ENCODE data around the gene MRM3. TPM values are rescaled to one million over a fixed set of nuclear protein-coding genes. Genes with fewer than 3 reads are reported as not detected.

The MRM3 gene, protein sequence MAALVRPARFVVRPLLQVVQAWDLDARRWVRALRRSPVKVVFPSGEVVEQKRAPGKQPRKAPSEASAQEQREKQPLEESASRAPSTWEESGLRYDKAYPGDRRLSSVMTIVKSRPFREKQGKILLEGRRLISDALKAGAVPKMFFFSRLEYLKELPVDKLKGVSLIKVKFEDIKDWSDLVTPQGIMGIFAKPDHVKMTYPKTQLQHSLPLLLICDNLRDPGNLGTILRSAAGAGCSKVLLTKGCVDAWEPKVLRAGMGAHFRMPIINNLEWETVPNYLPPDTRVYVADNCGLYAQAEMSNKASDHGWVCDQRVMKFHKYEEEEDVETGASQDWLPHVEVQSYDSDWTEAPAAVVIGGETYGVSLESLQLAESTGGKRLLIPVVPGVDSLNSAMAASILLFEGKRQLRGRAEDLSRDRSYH
- total RNA-seq, result 11.5 and 15.4 TPM in 2 replicates

DNA sequence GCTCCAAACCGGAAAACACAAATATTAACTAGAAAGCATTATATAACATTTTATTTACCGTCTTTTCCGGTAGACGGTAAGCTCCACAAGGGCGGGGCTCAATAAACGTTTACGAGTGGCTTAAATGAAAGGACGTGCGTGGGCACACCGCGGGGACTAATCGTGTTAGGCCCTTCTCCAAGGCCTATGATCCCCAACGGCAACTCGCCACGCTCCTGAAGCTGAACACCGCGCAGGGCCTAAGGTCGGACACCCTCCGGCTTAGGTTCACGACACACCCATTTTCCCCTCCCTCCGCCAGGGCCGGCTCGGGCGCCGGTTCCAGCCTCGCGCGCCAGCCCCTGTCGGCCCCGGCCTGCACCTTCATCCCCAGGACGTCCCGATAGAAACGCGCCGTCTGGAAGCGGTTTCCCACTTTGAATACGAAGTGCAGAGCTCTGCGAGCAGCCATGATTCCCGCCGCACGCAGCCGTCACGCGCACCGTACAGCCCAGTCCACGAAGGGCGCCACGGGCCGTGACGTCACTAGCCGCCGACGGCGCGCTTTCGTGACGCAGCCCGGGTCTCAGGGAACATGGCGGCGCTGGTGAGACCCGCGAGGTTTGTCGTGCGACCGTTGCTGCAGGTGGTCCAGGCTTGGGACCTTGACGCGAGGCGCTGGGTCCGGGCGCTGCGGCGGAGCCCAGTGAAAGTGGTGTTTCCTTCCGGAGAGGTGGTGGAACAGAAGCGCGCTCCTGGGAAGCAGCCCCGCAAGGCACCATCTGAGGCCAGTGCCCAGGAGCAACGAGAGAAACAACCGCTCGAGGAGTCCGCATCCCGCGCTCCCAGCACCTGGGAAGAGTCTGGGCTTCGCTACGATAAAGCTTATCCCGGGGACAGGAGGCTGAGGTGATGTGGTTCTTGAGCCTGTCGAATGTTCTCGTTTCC, at the start of gene MRM3, which contains the start of gene GLOD4:
MRM3 (plus strand) TSS at position 549 of the 927 bp plus-strand sequence; CDS start at position 575, 26 bp downstream.
GLOD4 (minus strand) TSS at position 476 of the 927 bp plus-strand sequence; CDS start at position 451, 25 bp downstream.

DNA sequence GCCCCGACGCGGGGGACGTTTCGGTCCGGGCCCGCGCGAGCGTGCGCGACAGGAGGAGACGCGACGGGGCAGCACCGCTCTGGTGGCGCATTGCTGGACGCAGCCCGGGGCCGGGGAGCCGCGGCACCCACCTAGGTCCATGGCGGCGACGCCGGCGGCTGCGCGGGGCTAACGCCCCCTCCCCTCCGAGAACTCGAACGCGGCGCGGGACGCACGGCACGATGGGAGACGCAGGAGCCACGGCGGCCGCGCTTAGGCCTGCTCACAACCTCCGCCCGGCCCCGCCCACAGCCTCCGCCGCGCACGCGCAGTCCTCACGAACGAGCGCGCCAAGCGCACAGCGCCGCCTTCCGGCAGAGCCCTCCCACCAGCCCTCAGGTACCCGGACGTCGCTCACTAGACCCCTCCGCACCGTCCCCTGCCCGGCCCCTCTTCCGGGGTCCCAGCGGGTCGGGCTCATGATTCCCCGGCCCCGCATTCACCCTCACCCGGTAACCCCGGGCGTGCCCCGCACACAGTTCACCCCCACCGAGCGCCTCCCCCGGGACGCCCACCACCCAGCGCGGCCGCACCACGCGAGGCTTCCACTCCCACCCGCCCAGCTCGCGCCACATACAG, 30.0 kb upstream of the MRM3 start, which contains the start of gene GEMIN4:
GEMIN4 (minus strand) TSS at position 263 of the 618 bp plus-strand sequence; CDS start at position 141, 122 bp downstream.

Other genes starting within 250 kb of the MRM3 start
- gene VPS53, start 67.5 kb upstream of the MRM3 start, total RNA-seq, result 31.3 and 34.7 TPM in 2 replicates
- 23.9 and 26.6 TPM in 2 replicates for gene TLCD3A, start 49.8 kb upstream of the MRM3 start, total RNA-seq
- 17.8 and 20.8 TPM in 2 replicates for gene GEMIN4, start 30.1 kb upstream of the MRM3 start, total RNA-seq
- 31.3 and 42.4 TPM in 2 replicates for gene GLOD4, start 73 bp upstream of the MRM3 start, total RNA-seq
- gene NXN, start 197.4 kb downstream of the MRM3 start, total RNA-seq, result 120 and 124 TPM in 2 replicates
- 14.9 and 15.2 TPM in 2 replicates for gene TIMM22, start 214.8 kb downstream of the MRM3 start, total RNA-seq

Measured in hair follicle dermal papilla cell (primary cell).